ENCODE results near the gene ZNF335.
A peak's percentile ranks its signal among the peaks of the same experiment; 100 is the strongest.

ZNF335 gene, protein sequence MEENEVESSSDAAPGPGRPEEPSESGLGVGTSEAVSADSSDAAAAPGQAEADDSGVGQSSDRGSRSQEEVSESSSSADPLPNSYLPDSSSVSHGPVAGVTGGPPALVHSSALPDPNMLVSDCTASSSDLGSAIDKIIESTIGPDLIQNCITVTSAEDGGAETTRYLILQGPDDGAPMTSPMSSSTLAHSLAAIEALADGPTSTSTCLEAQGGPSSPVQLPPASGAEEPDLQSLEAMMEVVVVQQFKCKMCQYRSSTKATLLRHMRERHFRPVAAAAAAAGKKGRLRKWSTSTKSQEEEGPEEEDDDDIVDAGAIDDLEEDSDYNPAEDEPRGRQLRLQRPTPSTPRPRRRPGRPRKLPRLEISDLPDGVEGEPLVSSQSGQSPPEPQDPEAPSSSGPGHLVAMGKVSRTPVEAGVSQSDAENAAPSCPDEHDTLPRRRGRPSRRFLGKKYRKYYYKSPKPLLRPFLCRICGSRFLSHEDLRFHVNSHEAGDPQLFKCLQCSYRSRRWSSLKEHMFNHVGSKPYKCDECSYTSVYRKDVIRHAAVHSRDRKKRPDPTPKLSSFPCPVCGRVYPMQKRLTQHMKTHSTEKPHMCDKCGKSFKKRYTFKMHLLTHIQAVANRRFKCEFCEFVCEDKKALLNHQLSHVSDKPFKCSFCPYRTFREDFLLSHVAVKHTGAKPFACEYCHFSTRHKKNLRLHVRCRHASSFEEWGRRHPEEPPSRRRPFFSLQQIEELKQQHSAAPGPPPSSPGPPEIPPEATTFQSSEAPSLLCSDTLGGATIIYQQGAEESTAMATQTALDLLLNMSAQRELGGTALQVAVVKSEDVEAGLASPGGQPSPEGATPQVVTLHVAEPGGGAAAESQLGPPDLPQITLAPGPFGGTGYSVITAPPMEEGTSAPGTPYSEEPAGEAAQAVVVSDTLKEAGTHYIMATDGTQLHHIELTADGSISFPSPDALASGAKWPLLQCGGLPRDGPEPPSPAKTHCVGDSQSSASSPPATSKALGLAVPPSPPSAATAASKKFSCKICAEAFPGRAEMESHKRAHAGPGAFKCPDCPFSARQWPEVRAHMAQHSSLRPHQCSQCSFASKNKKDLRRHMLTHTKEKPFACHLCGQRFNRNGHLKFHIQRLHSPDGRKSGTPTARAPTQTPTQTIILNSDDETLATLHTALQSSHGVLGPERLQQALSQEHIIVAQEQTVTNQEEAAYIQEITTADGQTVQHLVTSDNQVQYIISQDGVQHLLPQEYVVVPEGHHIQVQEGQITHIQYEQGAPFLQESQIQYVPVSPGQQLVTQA (N-terminal part only)

GRCh38 chr20:45971675-45972499 is at the start of gene ZNF335:
TSS of gene ZNF335 (minus strand) at chr20:45972203. CDS start at chr20:45971410, 793 bp downstream.
- DNase-seq: peak; percentile 95 to 97

DNA sequence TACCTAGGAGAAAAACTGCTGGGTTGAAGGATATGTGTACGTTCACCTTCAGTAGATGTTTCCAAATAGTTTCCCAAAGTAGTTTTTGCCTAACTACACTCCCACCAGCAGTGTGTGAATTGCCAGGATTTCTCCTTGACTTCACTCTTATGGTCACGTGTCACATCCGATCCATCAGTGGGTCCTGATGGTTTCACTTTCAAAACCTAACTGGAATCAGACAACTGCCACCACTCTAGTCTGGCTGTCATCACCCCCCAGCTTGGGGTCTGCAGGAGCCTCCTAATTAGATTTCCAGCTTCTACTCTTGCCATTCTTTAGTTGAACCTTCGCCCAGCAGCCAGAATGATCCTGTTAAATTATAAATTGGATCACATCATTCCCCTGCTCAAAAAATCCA is 48.6 kb upstream of the ZNF335 start:
- DNase-seq: no peak

DNA sequence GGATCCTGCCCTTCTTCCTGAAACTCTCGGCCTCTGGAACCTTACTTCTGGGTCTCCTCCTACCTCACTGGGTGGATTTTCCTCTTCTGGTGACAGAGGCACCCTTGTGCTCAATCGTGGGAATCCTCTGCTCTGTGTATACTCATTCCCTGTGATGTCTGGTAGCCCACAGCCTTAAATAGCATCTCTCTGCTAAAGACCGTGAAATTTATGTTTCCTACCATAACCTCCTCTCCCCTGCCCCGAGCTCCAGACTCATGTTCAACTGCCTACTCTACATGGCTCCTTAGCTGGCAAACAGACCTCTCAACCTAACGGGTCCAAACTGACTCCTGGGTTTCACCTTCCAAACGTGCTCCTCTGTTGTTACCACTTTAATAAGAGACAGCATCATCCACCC is 46.6 kb upstream of the ZNF335 start:
- no peak for DNase-seq

DNA sequence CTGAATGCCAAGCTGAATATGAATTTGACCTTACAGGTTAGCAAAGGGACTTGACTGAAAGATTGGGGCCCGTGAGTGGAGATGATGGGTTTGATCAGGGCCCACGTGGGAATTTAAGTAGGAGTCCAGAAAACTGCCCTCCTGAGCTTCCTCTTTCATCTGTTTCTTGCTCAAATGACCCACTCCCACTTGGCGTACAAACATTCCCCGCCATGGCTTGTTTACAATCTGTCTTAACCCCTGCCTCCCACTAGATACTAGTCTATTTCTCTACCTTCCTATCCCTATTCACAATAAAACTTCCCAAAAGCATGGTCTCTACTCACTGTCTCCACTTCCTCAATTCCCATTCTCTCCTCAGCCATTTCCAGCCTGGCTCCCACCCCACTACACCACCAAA is 46.1 kb upstream of the ZNF335 start:
- no peak for DNase-seq

- DNase-seq: no peak
These were observed 45.3 kb upstream of the ZNF335 start for GRCh38 chr20:46017272-46017671.

DNA sequence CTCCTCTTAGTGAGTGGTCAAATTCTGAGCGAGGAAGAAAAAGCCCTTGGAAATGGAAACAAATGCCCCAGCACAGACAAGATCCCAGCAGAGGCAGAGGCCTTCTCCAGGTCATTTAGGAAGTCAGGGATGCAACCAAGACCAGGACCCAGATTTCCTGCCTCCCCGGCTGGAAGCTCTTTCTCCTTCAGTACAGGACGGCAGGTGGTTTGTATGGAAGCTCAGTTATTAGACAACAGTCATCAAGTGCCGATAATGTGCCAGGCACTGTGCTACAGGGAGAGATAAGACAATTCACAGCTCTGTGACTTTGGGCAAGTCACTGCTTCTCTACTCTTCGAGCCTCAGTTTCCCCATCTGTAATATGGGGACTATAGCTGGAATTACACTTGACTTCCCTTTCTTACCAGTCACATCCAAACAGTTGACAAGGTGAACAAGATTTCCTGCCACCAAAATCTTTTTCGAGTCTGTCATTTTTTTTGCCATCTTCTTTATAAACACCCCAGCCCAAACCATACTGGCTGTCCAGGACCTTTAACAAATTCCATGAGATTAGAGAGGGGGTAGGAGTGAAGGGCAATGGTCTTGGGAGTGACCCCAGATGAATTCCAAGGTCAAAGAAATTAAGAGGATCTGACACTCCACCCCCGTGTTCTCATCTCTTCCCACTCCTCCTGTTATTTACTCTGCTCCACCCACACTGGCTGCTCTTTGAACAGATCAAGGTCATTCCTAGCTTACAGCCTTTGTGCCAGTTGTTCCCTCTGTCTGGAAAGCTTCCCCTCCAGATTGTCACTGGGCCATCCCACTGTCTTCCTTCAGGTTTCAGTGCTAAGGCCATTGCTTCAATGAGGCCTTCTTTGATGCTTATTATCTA is 42.8 kb upstream of the ZNF335 start:
- DNase-seq: no peak

- DNase-seq: peak; percentile 70 to 75
These were observed 42.0 kb upstream of the ZNF335 start for GRCh38 chr20:46013829-46014516.

DNA sequence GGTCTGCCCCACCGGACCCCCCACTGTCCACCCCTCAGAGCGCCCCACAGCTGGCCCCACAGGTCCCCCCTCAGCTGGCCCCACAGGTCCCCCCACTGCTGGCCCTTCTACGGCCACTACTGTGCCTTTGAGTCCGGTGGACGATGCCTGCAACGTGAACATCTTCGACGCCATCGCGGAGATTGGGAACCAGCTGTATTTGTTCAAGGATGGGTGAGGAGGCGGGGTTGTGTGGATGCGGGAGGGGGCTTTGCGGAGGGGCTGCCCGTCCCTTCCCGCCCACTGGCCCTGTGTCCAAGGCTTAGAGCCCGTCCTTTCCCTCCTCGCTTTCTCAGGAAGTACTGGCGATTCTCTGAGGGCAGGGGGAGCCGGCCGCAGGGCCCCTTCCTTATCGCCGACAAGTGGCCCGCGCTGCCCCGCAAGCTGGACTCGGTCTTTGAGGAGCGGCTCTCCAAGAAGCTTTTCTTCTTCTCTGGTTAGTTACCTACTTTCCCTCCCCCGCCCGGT is 41.4 kb upstream of the ZNF335 start:
- no peak for DNase-seq

DNA sequence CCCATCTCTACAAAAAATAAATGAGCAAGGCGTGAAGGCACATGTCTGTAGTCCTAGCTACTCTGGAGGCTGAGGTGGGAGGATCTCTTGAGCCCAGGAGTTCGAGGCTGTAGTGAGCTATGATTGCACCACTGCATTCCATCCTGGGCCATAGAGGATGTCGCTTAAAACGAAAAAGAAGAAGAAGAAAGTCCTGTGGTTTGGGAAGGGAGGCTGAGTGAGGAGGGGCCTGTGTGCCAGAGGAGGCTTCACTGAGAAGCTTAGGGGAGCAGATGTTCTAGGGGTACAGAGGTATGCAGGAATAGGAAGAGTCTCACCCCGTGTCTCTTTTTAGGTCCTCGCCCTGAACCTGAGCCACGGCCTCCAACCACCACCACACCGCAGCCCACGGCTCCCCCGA is 40.9 kb upstream of the ZNF335 start:
- DNase-seq: no peak

- DNase-seq: peak in 1 of 2 donors; percentile 41
These were observed 39.9 kb upstream of the ZNF335 start for GRCh38 chr20:46011631-46012482.

DNA sequence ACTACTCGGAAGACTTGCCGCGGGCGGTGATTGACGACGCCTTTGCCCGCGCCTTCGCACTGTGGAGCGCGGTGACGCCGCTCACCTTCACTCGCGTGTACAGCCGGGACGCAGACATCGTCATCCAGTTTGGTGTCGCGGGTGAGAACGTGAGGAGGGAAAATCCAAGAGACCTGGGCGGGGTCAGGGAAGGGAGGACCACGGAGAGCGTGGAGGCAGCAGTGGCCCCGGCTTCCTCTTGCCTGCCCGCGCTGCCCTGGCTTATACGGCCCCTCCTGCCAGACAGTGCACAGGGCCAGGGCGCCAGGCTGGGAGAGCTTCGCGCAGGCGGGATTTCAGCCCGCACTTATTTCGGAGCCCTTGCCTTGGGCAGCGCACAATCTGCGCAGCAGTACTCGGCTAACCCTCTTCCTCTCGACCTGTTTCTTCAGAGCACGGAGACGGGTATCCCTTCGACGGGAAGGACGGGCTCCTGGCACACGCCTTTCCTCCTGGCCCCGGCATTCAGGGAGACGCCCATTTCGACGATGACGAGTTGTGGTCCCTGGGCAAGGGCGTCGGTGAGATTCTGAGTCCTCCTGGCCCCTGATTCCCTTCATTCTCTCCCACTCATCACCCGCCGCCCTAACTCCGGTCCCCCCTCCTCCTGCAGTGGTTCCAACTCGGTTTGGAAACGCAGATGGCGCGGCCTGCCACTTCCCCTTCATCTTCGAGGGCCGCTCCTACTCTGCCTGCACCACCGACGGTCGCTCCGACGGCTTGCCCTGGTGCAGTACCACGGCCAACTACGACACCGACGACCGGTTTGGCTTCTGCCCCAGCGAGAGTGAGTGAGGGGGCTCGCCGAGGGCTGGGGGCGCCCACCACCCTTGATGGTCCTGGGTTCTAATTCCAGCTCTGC is 38.7 kb upstream of the ZNF335 start:
- DNase-seq: peak; percentile 53 to 56

DNA sequence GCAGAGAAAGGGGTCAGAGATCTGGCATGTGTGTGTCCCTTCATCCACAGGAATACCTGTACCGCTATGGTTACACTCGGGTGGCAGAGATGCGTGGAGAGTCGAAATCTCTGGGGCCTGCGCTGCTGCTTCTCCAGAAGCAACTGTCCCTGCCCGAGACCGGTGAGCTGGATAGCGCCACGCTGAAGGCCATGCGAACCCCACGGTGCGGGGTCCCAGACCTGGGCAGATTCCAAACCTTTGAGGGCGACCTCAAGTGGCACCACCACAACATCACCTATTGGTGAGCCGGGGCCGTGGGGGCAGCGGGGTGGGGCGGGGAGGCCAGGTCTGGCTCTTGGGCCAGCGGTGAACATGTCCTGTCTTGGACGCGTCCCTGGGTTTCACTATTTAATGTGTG is 37.8 kb upstream of the ZNF335 start:
- no peak for DNase-seq

DNA sequence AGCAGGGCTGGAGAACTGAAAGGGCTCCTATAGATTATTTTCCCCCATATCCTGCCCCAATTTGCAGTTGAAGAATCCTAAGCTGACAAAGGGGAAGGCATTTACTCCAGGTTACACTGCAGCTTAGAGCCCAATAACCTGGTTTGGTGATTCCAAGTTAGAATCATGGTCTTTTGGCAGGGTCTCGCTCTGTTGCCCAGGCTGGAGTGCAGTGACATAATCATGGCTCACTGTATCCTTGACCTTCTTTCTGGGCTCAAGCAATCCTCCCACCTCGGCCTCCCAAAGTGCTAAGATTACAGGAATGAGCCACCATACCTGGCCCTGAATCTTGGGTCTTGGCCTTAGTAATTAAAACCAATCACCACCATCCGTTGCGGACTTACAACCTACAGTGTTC is 35.7 kb upstream of the ZNF335 start:
- no peak for DNase-seq

GRCh38 chr20:46006964-46007363 is 35.0 kb upstream of the ZNF335 start:
- DNase-seq: no peak

- DNase-seq: no peak
These were observed 34.2 kb upstream of the ZNF335 start for GRCh38 chr20:46006022-46006705.

DNA sequence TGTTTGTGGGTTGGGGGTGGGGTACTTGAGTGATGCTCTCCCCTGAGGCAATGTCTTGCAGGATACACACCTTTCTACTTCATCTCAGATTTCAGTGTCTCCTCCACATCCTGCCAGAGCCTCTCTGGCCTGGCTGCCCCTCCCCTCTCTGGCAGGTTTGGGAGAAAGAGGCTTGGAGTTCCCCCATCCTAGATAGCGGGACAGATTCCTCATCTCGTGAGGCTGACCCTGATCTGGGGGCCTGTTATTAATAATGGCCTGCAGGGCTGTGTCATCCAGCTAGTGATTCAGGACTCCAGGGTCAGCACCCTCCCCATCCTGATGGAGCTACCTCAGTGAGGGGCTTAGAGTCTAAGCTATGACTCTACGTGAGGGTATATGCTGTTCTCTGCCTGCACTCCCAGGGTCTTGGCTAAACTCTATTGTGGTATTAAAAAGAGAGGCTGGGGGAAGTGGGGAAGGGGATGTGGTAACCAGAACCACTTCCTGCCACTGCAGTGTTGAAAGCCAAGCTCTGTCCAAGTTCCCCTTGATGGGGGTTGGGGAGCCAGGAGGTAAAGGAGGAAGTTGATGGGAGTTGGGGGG is 33.0 kb upstream of the ZNF335 start:
- DNase-seq: peak; percentile 56 to 62

DNA sequence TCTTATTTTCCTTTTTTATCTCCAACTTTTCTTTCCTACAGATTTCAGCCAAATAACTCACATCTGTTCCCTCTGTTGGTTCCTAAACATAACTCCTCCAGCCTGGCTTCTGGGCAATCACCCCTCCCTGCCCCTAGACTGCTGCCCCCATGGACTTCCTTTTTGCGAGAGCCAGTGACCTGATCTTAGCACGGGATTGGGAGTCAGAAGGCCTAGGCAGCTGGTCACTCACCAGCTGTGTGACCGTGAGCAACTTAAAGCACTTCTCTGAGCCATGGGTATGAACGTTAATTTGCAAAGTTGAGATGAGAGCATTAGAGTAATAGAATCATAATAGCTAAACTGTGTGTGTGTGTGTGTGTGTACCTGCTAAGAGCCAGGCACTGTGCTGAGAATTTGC is 32.2 kb upstream of the ZNF335 start:
- DNase-seq: no peak

Measured in CD4-positive, alpha-beta T cell treated with Interferon alpha-2 for 1 hour (primary cell).